COLO829 (cell line): Measurements from ENCODE around the gene CDK14.

ENCODE experiments used
- DNase-seq: peaks from one replicate; pipeline ENCODE4 v3.0.0; 2012; ENCODE audit warnings: low spot score

Gene CDK14

DNA sequence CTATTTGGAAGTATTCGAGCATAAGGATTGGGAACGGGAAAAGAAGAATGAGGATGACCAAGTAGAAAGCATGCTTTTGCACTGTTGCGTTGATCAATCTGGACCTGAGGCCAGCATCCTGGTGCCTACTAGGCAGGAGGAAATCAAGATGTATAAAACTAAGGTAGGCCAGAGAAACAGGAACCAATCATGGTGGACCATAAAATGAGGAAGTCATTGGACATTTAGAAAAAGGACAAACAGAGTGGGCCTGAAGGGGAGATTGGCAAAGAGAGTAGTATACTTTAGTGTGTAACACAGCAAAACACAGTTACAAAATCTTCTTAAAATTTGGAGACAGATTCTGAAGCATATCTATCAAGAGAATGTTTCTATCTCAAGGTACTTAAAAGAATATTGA is 497.1 kb downstream of the CDK14 start:
- no peak for DNase-seq

DNA sequence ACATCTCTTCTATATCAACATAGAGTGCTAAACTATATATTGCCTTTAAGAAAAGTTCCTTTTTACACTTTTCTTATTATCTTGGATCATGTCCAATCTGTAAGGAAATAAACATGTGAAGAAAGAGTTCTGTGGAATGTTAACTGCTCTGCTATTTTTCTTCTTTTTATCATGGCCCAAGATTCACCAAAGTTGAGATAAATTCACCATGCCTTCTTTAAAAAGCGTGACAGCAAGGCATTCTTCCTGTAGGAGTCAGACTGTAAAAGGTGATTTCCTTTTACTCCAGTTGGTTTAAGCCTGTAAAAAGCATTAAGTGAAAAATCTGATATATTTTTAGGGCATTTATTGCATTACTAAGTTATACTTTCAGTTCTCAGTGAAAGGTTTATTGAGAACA is 502.4 kb downstream of the CDK14 start:
- no peak for DNase-seq

DNA sequence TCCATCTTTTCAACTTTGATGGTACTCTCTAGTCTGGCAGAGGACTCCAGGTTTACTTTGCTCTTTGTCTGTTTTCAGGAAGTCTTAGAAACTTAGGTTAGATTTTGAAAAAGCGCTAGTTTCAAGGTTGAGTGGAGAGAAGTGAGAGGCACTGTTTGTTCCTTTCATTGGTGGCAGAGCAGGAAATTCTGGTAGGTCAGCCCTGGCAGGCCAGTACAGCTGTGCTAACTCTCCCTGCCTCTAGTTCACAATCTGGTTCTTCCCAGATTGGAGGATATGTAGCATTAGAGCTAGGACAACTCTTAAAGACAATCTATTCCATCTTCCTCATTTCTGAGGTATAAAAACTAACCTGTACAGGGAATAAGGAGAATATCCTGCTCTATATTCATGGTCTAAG is 507.2 kb downstream of the CDK14 start:
- no peak for DNase-seq

DNA sequence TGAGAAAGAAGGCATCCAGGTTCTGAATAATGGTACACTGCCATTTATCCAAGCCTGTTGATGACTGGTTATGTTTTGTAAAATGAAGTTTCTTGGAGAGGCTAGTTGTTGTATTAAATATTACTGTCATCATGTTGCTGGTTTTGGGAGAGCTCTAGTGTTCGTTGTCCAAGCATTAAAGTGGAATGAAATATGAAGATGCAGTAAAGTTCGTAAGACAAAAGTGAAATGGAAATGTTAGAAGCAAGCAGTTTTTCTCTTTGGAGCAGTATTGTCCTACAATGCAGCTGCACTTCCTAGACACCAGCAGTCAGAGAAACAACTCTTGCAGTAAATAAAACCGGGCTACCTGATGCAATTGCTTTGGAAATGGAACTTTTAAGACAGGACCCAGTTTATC is 511.3 kb downstream of the CDK14 start:
- no peak for DNase-seq

DNA sequence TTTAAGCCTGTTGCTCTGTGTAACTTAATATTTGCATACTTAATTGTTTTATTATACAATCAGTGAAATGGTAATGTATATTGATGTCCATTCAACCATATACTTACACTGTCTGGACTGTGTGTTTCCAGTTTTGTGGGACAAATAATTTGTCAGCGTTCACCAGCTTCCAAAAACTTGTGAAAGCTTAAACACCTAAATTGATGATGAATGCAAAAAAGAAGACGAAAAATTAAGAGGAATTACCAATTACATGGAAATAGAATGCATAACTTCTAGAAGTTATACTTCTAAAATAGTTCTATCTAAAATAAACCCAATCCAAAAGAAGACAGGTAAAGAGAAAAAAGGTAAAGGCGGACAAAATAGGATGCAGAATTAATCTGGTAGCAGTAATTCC is 513.1 kb downstream of the CDK14 start:
- no peak for DNase-seq

DNA sequence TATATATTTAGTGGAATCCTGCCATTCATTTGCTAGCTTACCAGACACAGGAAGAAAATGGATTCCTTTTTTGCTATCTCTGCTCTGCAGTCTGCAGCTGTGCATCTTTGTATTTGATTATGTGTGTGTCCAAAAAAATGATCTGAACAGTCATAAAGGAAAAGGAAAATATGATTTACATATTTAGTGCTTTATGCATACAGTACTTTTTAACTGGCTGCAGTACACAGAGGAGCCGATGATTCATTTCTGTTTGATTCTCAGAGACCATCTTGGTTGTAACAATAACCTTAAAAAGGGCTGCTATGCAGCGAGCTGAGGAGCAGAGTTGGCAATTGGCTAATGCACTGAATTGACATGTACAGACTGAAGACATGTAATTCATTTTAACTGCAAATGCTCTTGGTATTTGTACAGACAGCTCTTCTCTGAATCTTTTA is 516.8 kb downstream of the CDK14 start:
- DNase-seq: no peak

DNA sequence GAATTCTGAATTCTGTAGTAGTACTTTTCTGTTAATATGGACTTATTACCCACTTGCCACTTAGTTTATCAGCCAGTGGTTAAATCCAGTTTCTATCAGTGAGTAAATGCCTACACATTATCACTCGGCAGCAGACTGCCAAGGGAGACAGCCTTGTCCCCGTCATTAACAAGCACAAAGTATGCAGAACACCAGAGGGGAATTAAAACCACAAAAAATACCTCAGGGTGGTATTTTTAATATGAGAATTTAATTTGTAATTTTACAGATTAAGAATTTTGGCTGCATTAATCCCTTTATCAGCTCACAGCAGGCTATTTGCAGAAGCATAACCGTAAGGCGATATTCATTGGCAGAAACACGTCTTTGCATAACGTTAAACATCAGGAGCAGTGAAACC is 518.1 kb downstream of the CDK14 start:
- no peak for DNase-seq

DNA sequence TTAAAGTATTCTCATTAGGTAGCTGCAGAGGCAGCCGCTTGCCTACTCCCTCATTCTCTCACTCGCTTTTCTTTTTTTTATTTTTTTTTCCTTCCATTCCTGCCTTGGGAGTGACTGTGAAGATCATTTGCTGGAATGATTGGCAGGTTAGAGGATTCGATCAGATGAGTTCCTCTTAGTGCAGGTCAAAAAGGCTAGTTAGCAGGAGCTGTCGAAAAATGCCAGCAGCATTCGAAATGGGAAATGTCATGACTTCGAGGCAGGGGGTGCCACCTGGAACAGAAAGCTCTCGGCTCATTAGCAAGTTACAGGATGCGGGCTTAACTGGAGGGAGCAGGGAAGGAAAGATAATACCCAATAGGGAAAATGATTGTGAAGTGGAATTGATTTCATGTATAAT is 530.6 kb downstream of the CDK14 start:
- no peak for DNase-seq

DNA sequence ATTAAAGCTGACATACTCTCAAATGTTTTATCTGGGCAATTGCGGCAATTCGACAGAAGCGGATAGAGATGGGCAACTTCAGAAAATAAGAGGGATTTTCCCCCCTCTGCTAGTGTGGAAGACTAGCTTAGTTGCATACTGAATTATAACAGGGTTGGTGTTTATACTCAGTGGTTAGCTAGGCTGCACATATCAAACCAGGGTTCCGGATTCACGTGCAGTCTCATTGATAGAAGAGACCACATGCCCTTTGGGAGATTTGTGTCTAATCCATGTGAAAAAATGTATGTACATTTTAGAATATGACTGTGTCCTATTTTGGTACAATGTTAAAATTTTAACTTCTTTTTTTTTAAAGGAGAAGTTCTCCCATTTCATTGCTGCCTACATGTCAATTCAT is 531.2 kb downstream of the CDK14 start:
- DNase-seq: no peak

- DNase-seq: no peak
Measured at GRCh38 chr7:91127959-91128358, 531.8 kb downstream of the CDK14 start.

DNA sequence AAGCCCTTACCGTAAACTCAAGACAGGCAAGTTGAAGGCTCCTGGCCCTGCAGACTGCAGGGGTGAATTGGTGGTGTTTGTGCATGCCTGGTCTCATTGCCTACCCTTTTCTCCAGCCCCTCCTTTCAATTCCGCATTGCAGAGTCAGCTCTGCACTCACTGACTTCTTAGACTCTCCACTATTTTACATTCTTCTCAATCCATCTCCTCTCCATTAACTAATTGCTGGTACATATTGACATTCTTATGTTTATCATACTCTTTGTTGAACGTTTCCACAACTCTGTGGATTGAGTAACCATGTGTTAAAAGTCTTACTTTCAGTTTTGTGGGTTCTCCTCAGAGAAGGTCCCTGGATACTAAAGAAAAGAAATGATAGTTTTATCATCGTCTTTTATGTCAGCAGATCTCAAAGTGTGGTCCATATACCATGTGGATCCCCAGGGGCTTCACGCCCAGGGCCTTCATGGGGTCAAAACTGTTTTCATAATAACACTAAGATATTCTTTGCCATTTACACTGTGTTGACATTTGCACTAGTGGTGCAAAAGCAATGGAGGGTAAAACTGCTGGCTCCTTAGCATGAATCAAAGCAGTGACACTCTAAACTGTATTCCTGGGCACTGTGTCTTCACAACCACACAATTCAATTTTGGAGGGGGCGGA is 532.7 kb downstream of the CDK14 start:
- DNase-seq: no peak

- DNase-seq: no peak
Measured at GRCh38 chr7:91135300-91135699, 539.2 kb downstream of the CDK14 start.

- no peak for DNase-seq
Measured at GRCh38 chr7:91135703-91136430, 539.7 kb downstream of the CDK14 start.

DNA sequence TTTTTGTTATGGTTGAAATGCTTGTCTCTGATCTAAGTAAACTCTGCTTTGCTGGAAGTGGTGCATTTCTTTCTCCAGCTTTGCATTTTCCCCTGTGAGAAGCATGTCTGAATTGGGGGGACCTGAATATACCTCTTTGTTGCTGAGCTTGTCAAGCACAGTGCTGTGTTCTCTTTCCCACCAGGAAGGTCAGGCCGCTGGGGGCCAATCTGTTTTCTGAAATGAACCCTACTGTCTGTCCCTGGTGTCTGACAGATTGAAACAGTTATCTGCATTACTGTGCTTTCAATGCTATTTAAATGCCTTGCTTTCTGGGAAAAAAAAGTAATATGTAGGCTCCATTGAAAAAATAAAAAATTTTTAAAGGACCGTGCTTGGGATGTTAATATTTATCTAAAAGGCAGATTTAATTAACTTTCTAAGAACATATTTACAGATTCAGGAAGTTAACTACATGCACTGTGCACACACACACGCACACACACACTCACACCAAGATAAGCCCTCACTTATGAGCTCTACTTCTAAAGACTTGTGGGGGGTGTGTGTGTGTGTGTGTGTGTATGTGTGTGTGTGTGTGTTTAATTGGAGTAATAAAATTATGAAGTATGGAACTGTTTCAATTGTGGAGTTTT is 541.1 kb downstream of the CDK14 start:
- DNase-seq: no peak

DNA sequence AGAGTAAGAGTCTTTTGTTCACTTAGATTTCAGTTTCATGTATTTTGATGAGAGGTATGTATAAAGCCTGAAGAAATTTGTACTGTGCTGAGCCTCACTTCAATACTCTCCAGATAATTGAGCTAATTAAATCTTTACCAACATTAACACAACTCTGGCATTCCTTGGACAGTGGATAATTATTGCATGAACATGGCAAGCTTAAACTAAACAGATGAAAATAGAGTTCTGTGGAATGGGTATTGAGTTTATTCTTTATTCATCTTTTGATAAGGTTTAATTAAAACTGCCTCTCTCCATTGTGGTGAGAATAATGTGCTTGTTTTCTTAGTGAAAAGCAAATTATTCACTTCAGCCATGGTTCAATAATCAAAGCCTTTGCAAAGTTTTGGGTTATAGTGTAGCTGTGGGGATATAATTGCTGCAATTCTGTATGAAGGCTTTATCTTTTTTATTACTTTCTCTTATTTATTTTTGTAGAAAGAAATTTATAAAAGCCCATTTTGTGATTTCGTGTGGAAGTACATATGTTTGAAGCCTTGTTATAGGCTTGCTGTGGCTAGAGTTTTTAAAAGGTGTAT is 541.8 kb downstream of the CDK14 start:
- no peak for DNase-seq

GRCh38 chr7:91140286-91140685 is 544.2 kb downstream of the CDK14 start:
- DNase-seq: no peak

DNA sequence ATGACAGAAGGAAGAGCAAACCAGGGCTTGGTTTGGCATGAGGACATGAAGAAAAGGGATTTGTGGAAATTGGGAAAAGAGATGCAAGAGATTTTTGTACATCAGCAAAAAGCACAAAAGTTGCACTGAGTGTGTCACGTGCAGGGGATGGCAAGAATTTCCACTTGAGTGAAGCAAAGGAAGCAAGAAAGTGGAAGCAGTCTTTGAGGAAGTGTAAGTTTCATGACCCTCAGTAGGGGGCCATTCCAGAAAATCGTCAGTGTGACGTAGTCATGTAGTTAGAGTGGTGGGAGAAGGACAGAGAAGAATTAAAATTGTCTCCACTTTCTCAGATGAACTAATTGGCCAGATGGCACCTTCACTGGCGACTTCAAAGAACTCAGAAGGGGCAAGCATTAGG is 544.9 kb downstream of the CDK14 start:
- no peak for DNase-seq

- DNase-seq: no peak
Measured at GRCh38 chr7:91142743-91143142, 546.6 kb downstream of the CDK14 start.

- DNase-seq: no peak
Measured at GRCh38 chr7:91149341-91150246, 553.5 kb downstream of the CDK14 start.

DNA sequence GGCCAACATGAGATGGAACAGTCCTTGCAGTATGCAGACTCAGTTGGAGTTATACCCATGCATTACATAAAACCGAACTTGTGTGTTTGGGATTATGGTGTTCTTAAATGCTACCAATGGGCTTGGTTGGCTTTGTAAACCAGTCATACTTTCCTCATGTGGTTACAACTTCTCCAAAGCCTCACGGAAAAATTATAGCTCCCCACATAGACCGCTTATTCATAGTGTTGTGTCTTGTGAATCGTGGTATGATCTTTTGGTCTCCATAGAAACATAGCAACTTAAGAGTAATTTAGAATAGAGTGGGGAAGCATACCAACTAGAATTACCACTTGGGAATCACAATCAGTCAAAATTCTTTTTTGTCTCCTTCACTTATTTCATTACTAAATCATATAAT is 555.8 kb downstream of the CDK14 start:
- no peak for DNase-seq

DNA sequence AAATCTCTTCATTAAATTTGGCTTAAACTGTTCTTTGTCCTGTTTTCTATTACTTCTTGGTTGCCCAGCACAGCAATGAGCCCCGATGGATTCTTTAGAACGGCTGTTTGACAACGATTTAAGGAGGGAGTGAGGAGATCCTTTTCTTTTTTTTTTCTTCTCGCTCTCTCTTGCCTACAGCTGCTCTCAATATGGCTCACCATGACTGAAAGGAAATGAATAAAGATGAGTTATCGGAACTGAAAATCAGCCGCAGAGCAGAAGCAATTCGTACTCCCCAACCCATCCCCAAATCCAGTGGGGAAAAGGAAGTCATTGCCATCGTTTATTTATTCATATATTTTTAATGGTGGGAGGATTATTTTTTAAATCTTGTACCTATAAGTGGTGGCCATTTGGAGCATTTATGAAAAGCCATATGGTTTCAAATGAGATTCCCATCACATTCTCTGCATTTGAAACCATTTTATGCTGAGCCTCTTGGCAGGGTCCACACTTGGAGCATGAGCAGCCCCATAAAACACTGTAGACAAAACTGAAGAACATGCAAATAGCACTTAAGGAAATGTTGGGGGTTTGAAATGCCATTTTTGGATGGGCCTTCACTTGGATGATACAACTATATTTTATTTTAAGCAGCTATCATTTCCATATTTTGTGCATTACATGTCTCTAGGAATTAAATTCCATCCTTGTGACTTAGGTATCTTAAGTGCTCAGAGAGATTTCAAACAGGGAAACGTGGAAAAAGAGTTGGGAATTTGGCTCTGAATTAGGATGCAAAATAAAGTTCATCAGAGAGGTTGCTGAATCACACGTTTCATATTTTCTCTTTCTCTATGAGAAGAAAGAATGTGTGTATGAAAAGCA is 560.4 kb downstream of the CDK14 start:
- DNase-seq: no peak
